SK-N-SH (cell line): ENCODE results near the gene SEMA3D. TPM values are rescaled to one million over a fixed set of nuclear protein-coding genes. Genes with fewer than 3 reads are reported as not detected.

Source experiments
- CTCF ChIA-PET: fragments of 300-600, 350-600 bp; formaldehyde crosslinking; extraction: SDS; loops from one replicate; lab custom pipeline; 2021; lab: Yijun Ruan, JAX
- POLR2A ChIA-PET: fragments of 350-600 bp; sonication (Branson Sonifier 250); formaldehyde crosslinking; extraction: SDS; loops from one replicate; lab custom pipeline; 2020; ENCODE audit warnings: antibody characterized with exemption, inconsistent platforms; lab: Yijun Ruan, JAX
- DNase-seq: peaks from one replicate; pipeline ENCODE4 v3.0.0; 2012
- H2AFZ ChIP-seq: fragments of 200-600 bp; sonication (generic); 2 replicates; pipeline ENCODE4 v1.8.1; 2016; ENCODE audit warnings: antibody characterized with exemption, mild to moderate bottlenecking, low read depth
- H3F3A ChIP-seq: fragments of 200-600 bp; sonication (generic); replicated peaks from 2 replicates; pipeline ENCODE3; 2016; ENCODE audit warnings: antibody characterized with exemption, mild to moderate bottlenecking; ENCODE audit not compliant: insufficient read depth
- H3K27ac ChIP-seq, 2 experiments: fragments of 200-500 bp in 1 of 2; fragments of 200-600 bp in 1 of 2; sonication (Bioruptor generic) in 1 of 2; sonication (generic), shearing (Covaris generic) in 1 of 2; 2 replicates each; pipeline versions ENCODE4 v1.5.1 to v1.6.1; 2014 to 2016; ENCODE audit warnings: low read depth in 2 of 2, inconsistent platforms in 1 of 2, low read length in 1 of 2, mild to moderate bottlenecking in 1 of 2, mixed read lengths in 1 of 2
- H3K27me3 ChIP-seq: fragments of 200-600 bp; sonication (generic), shearing (Covaris generic); 2 replicates; pipeline ENCODE4 v1.6.1; 2016; ENCODE audit warnings: mixed run types; ENCODE audit not compliant: insufficient read depth
- H3K36me3 ChIP-seq, 2 experiments: fragments of 200-500 bp in 1 of 2; fragments of 200-600 bp in 1 of 2; sonication (Bioruptor generic) in 1 of 2; sonication (generic) in 1 of 2; replicated peaks in 1 of 2; 2 replicates each; pipeline versions ENCODE3 to v1.5.1; 2014 to 2016; ENCODE audit warnings: low read length in 1 of 2, mild to moderate bottlenecking in 1 of 2; ENCODE audit not compliant: insufficient read depth in 2 of 2, control insufficient read depth in 1 of 2
- H3K4me1 ChIP-seq, 2 experiments: fragments of 200-500 bp in 1 of 2; fragments of 200-600 bp in 1 of 2; sonication (Bioruptor generic) in 1 of 2; sonication (generic), shearing (Covaris generic) in 1 of 2; 2 replicates each; pipeline versions ENCODE4 v1.5.1 to v1.6.1; 2014 to 2016; ENCODE audit warnings: low read depth in 1 of 2, low read length in 1 of 2, mixed run types in 1 of 2; ENCODE audit not compliant: insufficient read depth in 2 of 2, control insufficient read depth in 1 of 2
- H3K4me2 ChIP-seq: fragments of 200-600 bp; sonication (generic), shearing (Covaris generic); 2 replicates; pipeline ENCODE4 v1.6.1; 2017; ENCODE audit warnings: mixed run types
- H3K4me3 ChIP-seq, 2 experiments: fragments of 200-500 bp in 1 of 2; fragments of 200-600 bp in 1 of 2; sonication (Bioruptor generic) in 1 of 2; sonication (generic), shearing (Covaris generic) in 1 of 2; 2 replicates each; pipeline versions ENCODE4 v1.5.1 to v1.8.1; 2014 to 2016; ENCODE audit warnings: low read depth in 2 of 2, inconsistent platforms in 1 of 2, low read length in 1 of 2, mild to moderate bottlenecking in 1 of 2, mixed read lengths in 1 of 2, moderate library complexity in 1 of 2
- H3K79me2 ChIP-seq: fragments of 200-600 bp; sonication (generic); 2 replicates; pipeline ENCODE4 v1.8.1; 2017; ENCODE audit warnings: mild to moderate bottlenecking; ENCODE audit not compliant: insufficient read depth
- H3K9ac ChIP-seq: fragments of 200-600 bp; sonication (generic); 2 replicates; pipeline ENCODE4 v1.6.1; 2017; ENCODE audit warnings: mixed run types
- H3K9me2 ChIP-seq: fragments of 200-600 bp; sonication (generic); 2 replicates; pipeline ENCODE4 v1.6.1; 2017; ENCODE audit warnings: mixed run types
- H3K9me3 ChIP-seq: fragments of 200-600 bp; sonication (generic); 2 replicates; pipeline ENCODE4 v1.6.1; 2017; ENCODE audit warnings: mixed run types, mild to moderate bottlenecking, moderate library complexity
- H4K20me1 ChIP-seq: fragments of 200-600 bp; sonication (generic); 2 replicates; pipeline ENCODE4 v1.6.1; 2017; ENCODE audit warnings: mild to moderate bottlenecking, mixed run types; ENCODE audit not compliant: insufficient read depth
- CHD2 ChIP-seq: fragments of 150-350 bp; IDR thresholded peaks from 2 replicates; pipeline ENCODE4 v1.6.1; 2018; ENCODE audit warnings: low read length; ENCODE audit not compliant: partially characterized antibody
- EZH2phosphoT487 ChIP-seq: fragments of 200-600 bp; sonication (generic); IDR thresholded peaks from 2 replicates; pipeline ENCODE4 v1.6.1; 2017; ENCODE audit warnings: low read depth, mixed run types, mild to moderate bottlenecking, antibody characterized with exemption, moderate library complexity, borderline replicate concordance
- FOSL2 ChIP-seq: IDR thresholded peaks from 2 replicates; pipeline ENCODE4 v1.4.0; 2012; ENCODE audit warnings: low read depth, mild to moderate bottlenecking, moderate library complexity, borderline replicate concordance
- GABPA ChIP-seq: IDR thresholded peaks from 2 replicates; pipeline ENCODE4 v1.4.0; 2012; ENCODE audit warnings: low read depth, mild to moderate bottlenecking
- GATA2 ChIP-seq: sonication (generic); formaldehyde crosslinking; IDR thresholded peaks from 2 replicates; pipeline ENCODE4 v1.5.0; 2020; ENCODE audit warnings: mild to moderate bottlenecking, missing genetic modification reagents
- IRF3 ChIP-seq: fragments of 150-350 bp; IDR thresholded peaks from 2 replicates; pipeline ENCODE4 v1.6.1; 2016; ENCODE audit warnings: mild to moderate bottlenecking, low read depth, low read length
- MAX ChIP-seq: IDR thresholded peaks from 2 replicates; pipeline ENCODE4 v1.4.0; 2012; ENCODE audit warnings: low read depth
- MEF2A ChIP-seq: IDR thresholded peaks from 2 replicates; pipeline ENCODE4 v1.4.0; 2012; ENCODE audit warnings: low read depth, borderline replicate concordance
- NRF1 ChIP-seq: IDR thresholded peaks from 2 replicates; pipeline ENCODE4 v1.6.1; 2012; ENCODE audit warnings: low read depth, mild to moderate bottlenecking, low read length
- PBX3 ChIP-seq: IDR thresholded peaks from 2 replicates; pipeline ENCODE4; 2012
- POLR2AphosphoS5 ChIP-seq: IDR thresholded peaks from 2 replicates; pipeline ENCODE4 v1.6.1; 2012; ENCODE audit warnings: low read depth, low read length
- RAD21 ChIP-seq: IDR thresholded peaks from 2 replicates; pipeline ENCODE4 v1.6.1; 2012; ENCODE audit warnings: mild to moderate bottlenecking, low read length
- RCOR1 ChIP-seq: fragments of 150-350 bp; IDR thresholded peaks from 2 replicates; pipeline ENCODE4 v1.6.1; 2017; ENCODE audit warnings: antibody characterized with exemption, low read length
- RFX5 ChIP-seq: IDR thresholded peaks from 2 replicates; pipeline ENCODE4 v1.6.1; 2012; ENCODE audit warnings: mild to moderate bottlenecking, improper control_type of control experiment, low read length
- RXRA ChIP-seq: IDR thresholded peaks from 2 replicates; pipeline ENCODE4 v1.4.0; 2012; ENCODE audit warnings: low read depth, mild to moderate bottlenecking, borderline replicate concordance
- SIN3A ChIP-seq: IDR thresholded peaks from 2 replicates; pipeline ENCODE4 v1.6.1; 2012; ENCODE audit warnings: low read depth, mild to moderate bottlenecking, low read length, moderate library complexity, borderline replicate concordance
- SMC3 ChIP-seq: IDR thresholded peaks from 2 replicates; pipeline ENCODE4 v1.6.1; 2012; ENCODE audit warnings: low read depth, low read length, improper control_type of control experiment
- TEAD4 ChIP-seq: IDR thresholded peaks from 2 replicates; pipeline ENCODE4 v1.4.0; 2012; ENCODE audit warnings: mild to moderate bottlenecking, borderline replicate concordance; ENCODE audit not compliant: insufficient read depth
- USF1 ChIP-seq: IDR thresholded peaks from 2 replicates; pipeline ENCODE4 v1.4.0; 2012; ENCODE audit warnings: low read depth, borderline replicate concordance
- YY1 ChIP-seq: IDR thresholded peaks from 2 replicates; pipeline ENCODE4 v1.4.0; 2012; ENCODE audit warnings: low read depth, mild to moderate bottlenecking
- WGBS: methylation state at CpG from one replicate; pipeline ENCODE4 v1.1.6; 2017; ENCODE audit warnings: low lambda C conversion rate; 5-methylcytosine and 5-hydroxymethylcytosine counted together
- polyA plus RNA-seq, 3 experiments: library from polyadenylated mRNA; depleted of rRNA; stranded (reverse); fragments of >200 nt; gene quantifications; 2 replicates each; pipeline ENCODE4 v1.2.3, GENCODE V29; 2012

The SEMA3D gene
- polyA plus RNA-seq, 1 of the 3 experiments (the other 2 are of a cell fraction): 30.1 TPM

- H3K27me3 ChIP-seq: no peaks in the 10 kb centered on the region
- H3K27ac ChIP-seq: no peak overlapping the region
- H3K36me3 ChIP-seq: no peaks in the 10 kb centered on the region
- H3K4me3 ChIP-seq: no peak overlapping the region
- WGBS: 88% methylated on average over 1 of the region's 1 CpG
- H3F3A ChIP-seq: no peaks in the 10 kb centered on the region
- DNase-seq: no peak
- H3K4me2 ChIP-seq: no peak overlapping the region
- H3K9me3 ChIP-seq: no peaks in the 10 kb centered on the region
- H3K4me1 ChIP-seq: no peaks in the 10 kb centered on the region; a peak in 2 of 4 replicates
- POLR2A ChIA-PET: no interaction called here
- no peaks in the 10 kb centered on the region for H3K79me2 ChIP-seq
- CTCF ChIA-PET: interaction anchor here (0.9 to 1.6 kb wide), 3 partner anchors 13 to 51 kb away, joined by 3 to 4 read pairs (median 3); no protein-coding TSS in a partner anchor
- H3K9ac ChIP-seq: no peak overlapping the region
- no peak overlapping the region for H2AFZ ChIP-seq
- no peaks in the 10 kb centered on the region for H3K9me2 ChIP-seq
- H4K20me1 ChIP-seq: no peaks in the 10 kb centered on the region
- no peak for TF ChIP-seq EZH2phosphoT487
Measured at GRCh38 chr7:85111761-85112160, 75.1 kb downstream of the SEMA3D start.

GRCh38 chr7:85106719-85107118 lies 80.1 kb downstream of the SEMA3D start:
- H3K4me1 ChIP-seq: peaks cover 6 to 31% of the 10 kb centered on the region in 2 experiments
- no peaks in the 10 kb centered on the region for H3K9me2 ChIP-seq
- H3K36me3 ChIP-seq: no peaks in the 10 kb centered on the region
- no peak overlapping the region for H2AFZ ChIP-seq
- CTCF ChIA-PET: interaction anchor here (1.9 kb wide), 1 partner anchor 20 kb away, joined by 5 read pairs; no protein-coding TSS in a partner anchor
- H3K9me3 ChIP-seq: no peaks in the 10 kb centered on the region
- H3K79me2 ChIP-seq: no peaks in the 10 kb centered on the region
- TF ChIP-seq GABPA: no peak
- TF ChIP-seq USF1: no peak
- TF ChIP-seq RAD21: no peak
- TF ChIP-seq FOSL2: no peak
- TF ChIP-seq TEAD4: no peak
- no peak for TF ChIP-seq MEF2A
- no peak for TF ChIP-seq RXRA
- no peak for TF ChIP-seq CHD2
- no peak for TF ChIP-seq IRF3
- no peak for TF ChIP-seq NRF1
- no peak for TF ChIP-seq RFX5
- no peak for TF ChIP-seq SIN3A
- no peak for TF ChIP-seq POLR2AphosphoS5
- TF ChIP-seq PBX3: no peak
- no peak for TF ChIP-seq RCOR1
- no peak for TF ChIP-seq YY1
- no peak for TF ChIP-seq SMC3
- no peak for TF ChIP-seq MAX
- TF ChIP-seq GATA2 (CRISPR knock-in tag): no peak
- TF ChIP-seq, all 33 proteins: peak for 0
- POLR2A ChIA-PET: no interaction called here
- H3K4me2 ChIP-seq: no peak overlapping the region
- H3K27ac ChIP-seq: no peak overlapping the region
- DNase-seq: no peak
- no peaks in the 10 kb centered on the region for H3K27me3 ChIP-seq
- no peak overlapping the region for H3K4me3 ChIP-seq
- H4K20me1 ChIP-seq: no peaks in the 10 kb centered on the region
- H3F3A ChIP-seq: peaks cover 24% of the 10 kb centered on the region
- no peak overlapping the region for H3K9ac ChIP-seq
- 96% methylated on average over 5 of the region's 5 CpGs for WGBS
